GM18951 (cell line): ENCODE results near the gene RPA3.

ENCODE experiments used
- POLR2A ChIP-seq: IDR thresholded peaks from 4 replicates; pipeline ENCODE4 v1.6.1; 2011; ENCODE audit warnings: mild to moderate bottlenecking; ENCODE audit not compliant: insufficient read length, insufficient read depth; ENCODE audit errors: extremely low read depth
- in situ Hi-C: fragments of 300-500 bp; cut with MboI; formaldehyde crosslinking; loops from one replicate; pipeline ENCODE4 v1.12.0; 2022; ENCODE audit warnings: low sequenced_read_pairs, mixed read lengths, inconsistent platforms; ENCODE audit not compliant: unreplicated experiment

RPA3 gene

DNA sequence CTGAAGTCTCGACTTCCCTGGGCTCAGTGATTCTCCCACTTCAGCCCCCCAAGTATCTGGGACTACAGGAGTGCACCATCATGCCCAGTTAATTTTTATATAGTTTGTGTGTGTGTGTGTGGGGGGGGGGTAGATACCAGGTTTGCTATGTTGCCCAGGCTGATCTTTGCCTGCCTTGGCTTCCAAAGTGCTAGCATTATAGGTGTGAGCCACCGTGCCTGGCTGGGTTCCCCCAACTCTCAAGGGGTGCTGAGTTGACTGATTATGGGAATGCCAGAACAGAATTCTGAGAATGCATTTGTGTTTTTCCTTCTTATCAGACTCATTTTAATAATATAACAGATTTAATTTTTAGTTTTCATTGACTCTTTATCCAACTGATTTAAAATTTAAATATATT lies 19.5 kb downstream of the RPA3 start:
- in situ Hi-C loops = no loop called here
- TF ChIP-seq POLR2A = no peak

DNA sequence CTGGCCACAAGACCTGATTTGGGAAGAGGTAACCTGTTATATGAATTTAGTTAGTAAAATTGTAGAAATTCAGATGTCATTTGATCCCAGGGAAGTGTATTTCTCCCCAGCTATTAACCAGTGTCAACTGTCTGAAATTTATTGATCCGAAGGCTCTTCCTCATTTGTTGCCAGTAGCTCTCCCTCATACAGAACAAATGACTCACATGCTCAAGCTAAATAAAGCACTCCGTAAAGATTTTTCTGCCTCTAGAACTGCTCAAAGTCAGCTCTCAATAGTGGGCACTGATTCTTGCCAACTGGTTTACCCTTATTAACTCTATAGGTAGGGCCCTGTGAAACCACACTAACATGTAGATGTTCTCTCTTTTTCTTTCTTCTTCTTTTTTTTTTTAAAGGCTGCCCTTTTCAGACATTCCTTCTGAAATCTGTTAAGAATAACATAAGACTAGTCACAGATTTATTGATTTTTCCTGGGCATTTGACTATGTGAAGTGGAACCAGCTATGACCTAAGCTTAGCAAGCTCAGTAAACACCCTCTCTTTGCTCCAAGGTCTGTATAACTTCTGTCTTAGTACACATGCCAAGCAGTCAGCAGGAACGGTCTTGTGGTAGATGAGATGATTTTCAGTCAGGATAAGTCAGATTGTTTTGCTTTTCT lies 21.8 kb downstream of the RPA3 start:
- in situ Hi-C loops = no loop called here
- TF ChIP-seq POLR2A = no peak

DNA sequence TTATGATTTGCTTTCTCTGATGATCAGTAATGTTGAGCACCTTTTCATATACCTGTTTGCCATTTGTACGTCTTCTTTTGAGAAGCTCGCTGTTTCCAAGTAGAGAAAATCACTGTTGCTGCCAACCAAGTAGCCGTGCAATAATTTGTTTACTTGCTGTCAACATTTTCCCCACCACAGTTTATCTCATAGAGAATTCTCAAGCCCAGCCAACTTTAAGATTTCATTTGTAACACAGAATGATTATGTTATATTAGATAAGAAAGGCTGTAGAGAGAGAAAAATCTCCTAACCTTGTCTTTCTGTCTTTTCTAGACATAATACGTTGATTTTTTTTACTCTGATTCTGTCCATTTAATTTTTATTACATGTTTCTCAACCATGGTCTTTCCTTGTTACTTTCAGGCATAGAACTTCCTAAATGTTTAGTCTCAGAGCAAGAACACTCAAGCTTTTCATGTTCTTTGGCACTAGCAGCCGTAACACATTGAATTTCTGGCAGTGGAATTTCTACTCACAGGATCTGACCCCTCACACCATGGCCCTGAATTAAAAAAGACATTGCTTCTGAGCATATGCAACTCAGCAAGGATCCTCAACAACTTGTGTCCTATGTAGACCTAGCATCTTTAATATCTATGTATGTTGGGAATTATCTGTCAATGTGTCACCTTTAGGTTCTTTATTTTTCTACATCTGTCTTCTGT lies 23.1 kb downstream of the RPA3 start:
- TF ChIP-seq POLR2A = no peak
- in situ Hi-C loops = no loop called here

DNA sequence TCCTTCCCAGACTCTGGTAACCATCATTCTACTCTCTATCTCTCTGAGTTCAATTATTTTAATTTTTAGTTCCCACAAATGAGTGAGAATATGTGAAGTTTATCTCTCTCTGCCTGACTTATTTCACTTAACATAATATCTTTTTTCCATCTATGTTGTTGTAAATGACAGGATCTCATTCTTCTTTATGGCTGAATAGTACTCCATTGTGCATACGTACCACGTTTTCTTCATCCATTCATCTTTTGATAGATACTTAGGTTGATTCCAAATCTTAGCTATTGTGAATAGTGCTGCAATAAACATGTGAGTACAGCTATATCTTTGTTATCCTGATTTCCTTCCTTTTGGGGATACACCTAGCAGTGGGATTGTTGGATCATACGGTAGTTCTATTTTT lies 23.9 kb downstream of the RPA3 start:
- in situ Hi-C loops = no loop called here
- no peak for TF ChIP-seq POLR2A

DNA sequence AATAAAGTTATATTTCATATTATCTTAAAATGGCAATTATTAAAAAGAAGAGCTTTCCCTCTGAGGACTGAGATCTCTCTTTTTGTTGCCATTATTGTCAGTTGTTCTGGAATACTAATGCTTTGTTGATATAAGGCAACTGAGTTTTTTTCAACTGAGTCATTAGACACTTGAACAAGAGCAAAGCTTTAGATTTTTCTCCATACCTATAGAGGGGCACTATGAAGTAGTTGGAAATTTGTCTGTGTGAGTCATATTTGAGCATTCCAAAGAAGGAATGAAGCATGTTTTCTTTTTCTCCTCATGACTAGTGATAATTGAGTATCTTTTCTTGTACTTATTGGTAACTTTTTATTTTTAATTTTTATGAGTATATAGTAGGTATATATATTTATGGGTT lies 24.5 kb downstream of the RPA3 start:
- TF ChIP-seq POLR2A = no peak
- in situ Hi-C loops = no loop called here

DNA sequence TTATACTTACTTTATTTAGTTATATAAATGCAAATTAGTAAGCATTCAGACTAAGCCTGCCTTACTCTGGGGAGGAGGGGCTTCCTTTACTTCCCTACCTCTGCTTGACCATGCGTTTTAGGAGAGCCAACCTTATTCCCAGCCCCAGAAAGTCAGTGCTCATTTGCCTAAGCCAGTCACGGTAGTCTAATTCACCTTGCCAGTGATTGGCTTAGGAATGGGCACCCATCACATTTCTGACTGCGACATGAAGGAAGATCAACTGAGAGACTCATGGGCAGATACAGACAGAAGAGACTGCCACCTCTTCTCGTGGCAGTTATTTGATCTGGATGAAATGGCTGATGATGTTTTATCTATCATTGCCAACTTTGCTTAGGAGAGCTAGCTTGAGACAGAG lies 29.5 kb downstream of the RPA3 start:
- in situ Hi-C loops = loop anchor here (10.0 kb wide), 1 partner anchor 526 kb away; no protein-coding TSS in a partner anchor
- TF ChIP-seq POLR2A = no peak

DNA sequence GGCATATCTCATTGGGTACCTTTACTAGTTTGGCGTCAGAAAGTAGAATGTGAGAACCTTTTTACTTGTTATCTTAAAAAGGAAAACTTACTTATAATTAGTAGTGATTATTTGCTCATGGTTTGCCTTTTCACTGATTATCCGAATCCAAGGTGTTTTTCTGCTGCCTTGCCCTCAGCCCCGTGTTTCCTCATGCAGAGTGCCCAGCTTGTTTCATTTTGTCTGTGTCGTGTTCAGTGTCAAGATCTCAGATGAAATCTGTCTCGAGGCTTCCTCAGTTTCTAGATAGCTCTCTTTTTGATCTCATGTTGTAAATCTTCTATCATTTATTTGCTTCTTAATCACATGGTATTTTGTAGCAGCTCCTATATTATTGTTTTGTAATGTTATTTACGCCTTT lies 30.1 kb downstream of the RPA3 start:
- in situ Hi-C loops = loop anchor here (10.0 kb wide), 1 partner anchor 526 kb away; no protein-coding TSS in a partner anchor

DNA sequence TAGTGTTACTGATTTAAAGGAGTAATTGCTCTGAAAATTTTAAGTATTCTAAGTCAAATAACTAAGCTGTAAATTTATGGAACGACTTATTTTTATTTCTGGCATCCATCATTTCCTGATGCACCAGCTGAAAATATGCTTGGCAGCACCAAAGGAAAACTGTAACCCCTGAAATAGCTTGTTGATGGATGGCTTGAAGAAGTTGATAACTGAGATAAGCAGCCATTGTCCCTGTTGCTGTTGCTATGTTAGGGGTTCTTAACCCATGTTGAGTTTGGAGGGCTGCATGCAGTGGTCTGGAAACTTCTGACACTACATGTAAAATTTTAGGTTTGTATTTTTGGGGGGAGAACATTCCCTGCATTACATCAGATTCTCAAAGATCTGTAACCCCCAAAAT lies 30.6 kb downstream of the RPA3 start:
- TF ChIP-seq POLR2A = no peak
- in situ Hi-C loops = loop anchor here (10.0 kb wide), 1 partner anchor 527 kb away; no protein-coding TSS in a partner anchor

More for the DNA sequence above, 30.1 kb downstream of the RPA3 start:
- TF ChIP-seq POLR2A = no peak

DNA sequence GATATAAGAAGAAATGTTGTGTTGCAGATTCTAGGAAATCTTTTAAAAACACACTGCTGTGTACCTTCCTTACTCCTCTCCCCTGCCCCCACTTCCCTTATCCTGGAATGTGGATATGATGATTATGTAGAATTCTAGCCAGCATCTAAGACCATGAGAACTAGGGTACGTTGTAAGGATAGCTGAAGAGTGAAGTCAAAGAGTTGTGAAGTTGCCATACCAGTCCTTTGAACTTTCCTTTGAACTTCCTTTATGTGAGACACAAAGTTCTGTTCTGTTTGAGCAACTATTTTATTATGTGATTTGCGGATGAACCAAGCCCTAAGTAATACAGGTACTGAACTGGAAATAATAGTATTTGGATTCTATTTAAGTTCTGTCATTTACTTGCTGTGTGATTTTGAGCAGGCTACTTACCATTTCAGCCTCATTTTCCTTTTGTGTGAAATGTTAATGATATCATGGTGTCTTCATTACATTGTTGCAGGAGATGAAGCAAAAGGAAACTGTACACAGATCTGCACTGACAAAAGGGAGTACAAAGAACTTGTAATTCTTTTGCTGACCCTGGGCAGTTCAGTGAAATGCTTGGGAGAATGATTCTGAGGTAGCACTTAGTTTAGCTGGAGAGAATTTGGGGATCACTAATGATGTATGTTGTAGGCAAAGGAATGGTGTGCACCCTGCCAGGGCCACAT lies 31.4 kb downstream of the RPA3 start:
- in situ Hi-C loops = loop anchor here (10.0 kb wide), 1 partner anchor 528 kb away; no protein-coding TSS in a partner anchor
- no peak for TF ChIP-seq POLR2A

DNA sequence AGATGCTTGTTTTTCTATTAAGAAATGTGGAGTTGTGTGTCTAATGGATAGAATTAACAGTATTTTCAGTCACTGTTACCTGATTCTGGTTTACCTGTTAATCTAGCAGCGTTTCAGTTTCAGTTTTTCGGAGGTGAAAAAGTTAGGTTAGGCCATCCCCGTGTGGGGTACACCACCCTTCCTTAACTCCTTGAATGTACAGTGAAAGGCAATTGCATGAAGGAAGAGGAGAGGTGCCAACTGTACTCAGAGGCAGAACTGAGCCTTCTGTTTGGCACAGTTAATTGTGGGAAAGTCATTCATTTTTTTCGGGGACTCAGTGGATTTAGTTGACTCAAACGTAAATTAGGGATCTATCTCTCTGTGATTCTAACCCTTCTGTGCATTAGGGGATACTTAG lies 35.5 kb downstream of the RPA3 start:
- TF ChIP-seq POLR2A = no peak
- in situ Hi-C loops = loop anchor here (10.0 kb wide), 1 partner anchor 532 kb away; no protein-coding TSS in a partner anchor

DNA sequence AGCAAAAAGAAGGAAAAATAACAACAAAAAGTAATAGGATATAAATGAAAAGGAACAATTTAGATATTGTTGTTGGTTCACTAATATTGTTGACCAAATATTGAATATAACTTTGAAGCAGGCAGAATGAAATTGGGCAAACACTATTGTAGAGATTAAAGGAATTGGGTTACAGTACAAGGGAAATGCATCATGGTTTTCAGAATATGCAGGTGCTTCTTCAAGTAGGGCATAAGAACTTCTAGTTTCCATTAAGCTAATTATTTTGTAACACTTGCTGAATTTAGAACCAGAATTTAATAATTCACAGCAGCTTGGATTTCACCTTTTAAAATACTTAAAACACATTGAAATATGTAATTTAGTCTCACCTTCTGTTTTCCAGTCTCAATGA lies 36.5 kb downstream of the RPA3 start:
- TF ChIP-seq POLR2A = no peak
- in situ Hi-C loops = loop anchor here (10.0 kb wide), 1 partner anchor 533 kb away; no protein-coding TSS in a partner anchor

DNA sequence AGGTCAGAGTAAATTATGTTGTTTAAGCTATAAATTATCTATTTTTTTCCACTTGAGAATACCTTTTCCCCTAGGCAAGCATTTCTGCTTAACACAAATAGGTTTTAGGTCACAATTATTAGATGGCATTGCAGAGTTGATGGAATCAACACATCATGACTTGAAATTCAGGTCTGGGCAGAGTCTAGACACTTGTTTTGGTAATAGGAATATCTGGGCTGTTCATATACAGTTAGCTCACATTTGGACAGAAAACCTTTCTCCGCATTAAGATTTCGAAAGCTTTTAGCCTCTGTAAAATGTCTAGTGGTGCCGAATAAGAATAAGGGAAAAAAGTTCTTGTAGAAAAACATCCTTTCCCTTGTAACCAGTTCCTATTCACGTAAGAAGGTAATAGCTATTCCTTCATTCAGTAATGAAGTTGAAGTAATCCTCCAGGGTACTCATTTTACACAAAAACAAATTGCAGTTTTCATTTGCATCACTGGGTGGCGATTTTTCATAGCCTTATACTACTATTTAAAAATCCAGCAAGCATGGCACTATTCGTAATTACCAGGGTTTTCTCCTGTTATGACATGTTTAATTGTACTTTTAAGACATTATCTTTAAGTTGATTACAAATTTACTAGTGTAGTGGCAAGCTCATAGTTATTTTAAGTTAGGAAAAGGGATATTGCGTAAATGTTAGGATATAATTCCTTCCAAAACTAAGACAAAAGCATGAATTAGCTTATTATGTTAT lies 37.0 kb downstream of the RPA3 start:
- in situ Hi-C loops = loop anchor here (10.0 kb wide), 1 partner anchor 533 kb away; no protein-coding TSS in a partner anchor
- no peak for TF ChIP-seq POLR2A

DNA sequence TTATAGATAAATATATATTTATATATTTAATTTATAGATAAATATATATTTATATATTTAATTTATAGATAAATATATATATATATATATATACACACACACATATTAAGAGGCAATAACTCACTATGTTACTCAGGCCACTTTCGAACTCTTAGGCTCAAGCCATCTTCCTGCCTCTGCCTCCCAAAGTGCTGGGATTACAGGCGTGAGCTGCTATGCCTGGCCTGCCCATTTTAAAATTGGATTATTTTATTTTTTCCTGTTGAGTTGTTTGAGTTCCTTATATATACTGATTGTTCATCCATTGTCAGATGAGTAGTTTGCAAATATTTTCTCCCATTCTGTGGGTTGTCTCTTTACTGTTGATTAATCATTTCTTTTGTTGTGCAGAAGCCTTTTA lies 38.8 kb downstream of the RPA3 start:
- in situ Hi-C loops = loop anchor here (10.0 kb wide), 1 partner anchor 535 kb away; no protein-coding TSS in a partner anchor
